ENCODE measurements around the gene MAML2.

- TF ChIP-seq, protein P1, sequence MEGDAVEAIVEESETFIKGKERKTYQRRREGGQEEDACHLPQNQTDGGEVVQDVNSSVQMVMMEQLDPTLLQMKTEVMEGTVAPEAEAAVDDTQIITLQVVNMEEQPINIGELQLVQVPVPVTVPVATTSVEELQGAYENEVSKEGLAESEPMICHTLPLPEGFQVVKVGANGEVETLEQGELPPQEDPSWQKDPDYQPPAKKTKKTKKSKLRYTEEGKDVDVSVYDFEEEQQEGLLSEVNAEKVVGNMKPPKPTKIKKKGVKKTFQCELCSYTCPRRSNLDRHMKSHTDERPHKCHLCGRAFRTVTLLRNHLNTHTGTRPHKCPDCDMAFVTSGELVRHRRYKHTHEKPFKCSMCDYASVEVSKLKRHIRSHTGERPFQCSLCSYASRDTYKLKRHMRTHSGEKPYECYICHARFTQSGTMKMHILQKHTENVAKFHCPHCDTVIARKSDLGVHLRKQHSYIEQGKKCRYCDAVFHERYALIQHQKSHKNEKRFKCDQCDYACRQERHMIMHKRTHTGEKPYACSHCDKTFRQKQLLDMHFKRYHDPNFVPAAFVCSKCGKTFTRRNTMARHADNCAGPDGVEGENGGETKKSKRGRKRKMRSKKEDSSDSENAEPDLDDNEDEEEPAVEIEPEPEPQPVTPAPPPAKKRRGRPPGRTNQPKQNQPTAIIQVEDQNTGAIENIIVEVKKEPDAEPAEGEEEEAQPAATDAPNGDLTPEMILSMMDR (conservative IDR thresholded peaks at IDR 0.05): no peak
- TF ChIP-seq ZFX (IDR thresholded peaks at IDR 0.05): no peak
Measured at GRCh38 chr11:96024666-96025065, 318.3 kb downstream of the MAML2 start.

All from C4-2B (cell line).